ENCODE data around the gene C19orf44.
"Not testable (repeated sequence)": the region's sequence is repeated elsewhere in the genome, so short reads cannot be mapped to it uniquely, and the experiment has no call there.

C19orf44 gene

DNA sequence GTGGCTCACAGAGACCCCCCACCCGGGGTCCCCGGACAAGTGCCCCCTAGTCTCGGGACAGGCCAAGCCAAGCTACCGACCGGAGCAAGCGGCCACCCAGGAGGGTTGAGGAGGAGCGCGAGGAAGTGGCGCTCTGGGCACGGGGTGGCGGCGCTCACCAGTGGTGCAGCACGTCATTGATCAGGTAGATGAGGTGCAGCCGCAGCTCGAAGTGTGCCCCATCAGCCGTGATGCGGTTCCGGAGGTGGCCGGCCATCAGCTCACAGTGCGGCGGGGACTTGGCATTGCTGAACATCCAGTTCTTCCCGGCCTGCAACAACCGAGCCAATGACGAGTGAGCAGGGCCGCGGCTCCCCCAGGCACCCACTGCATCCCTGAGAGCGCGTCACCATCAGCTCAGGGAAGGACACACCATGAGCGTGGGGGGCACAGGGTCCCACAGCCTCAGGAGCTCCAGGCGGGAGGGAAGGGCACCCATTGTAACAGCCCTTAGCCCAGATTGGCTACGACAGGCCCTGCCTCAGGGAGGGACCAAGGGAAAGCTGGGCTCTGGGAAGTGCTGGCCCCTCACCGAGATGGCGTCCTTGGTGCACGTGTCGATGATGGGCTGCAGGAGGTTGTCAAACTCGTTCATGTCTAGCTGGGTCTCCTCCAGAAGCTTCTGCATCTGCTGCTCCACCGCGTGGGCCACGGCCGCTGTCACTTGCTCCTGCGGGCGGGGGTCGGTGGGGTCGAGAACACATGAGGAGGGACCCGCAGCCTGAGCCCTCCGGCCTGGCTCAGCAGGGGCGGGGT lies 36.4 kb downstream of the C19orf44 start:
- in situ Hi-C loops (cut with MboI; ENCODE audit: low sequenced_read_pairs): no loop called here

DNA sequence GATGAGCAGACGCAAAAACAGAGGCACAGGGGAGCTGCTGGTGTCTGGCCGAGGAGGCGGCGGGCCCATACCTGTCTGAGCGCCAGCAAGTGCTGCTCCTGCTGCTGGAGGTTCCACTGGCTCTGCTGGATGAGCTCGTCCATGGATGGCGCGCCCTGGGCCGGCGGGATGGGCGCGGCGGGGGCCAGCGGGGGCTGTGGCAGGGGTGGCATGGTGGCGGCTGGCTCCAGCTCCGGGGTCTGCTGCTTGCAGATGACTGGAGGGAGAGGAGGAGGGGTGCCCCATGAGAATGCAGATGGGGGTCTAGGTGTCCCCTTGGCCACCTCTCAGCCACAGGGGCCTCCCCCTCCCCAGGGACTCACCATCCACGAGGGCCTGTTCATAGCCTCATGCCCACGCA lies 39.2 kb downstream of the C19orf44 start:
- in situ Hi-C loops (cut with MboI; ENCODE audit: low sequenced_read_pairs): no loop called here

DNA sequence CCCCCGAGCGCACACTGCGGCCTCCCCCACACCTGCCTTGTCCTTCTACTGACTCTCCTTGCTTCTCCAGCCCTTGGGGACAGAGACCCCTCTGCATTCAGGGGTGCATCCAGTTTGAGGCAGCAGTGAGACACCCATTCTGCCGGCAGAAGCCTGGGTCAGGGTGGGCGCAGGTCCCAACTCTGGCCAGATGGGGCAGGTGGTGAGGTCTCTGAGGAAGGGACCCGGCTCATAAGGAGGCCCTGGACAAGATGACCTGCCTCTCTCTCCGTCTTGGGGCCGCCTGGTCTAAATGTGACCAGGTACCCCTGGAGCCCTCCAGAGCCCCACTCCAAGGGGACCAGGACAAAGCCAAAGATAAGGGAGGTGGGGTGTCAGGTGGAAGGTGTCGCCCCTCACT lies 39.9 kb downstream of the C19orf44 start:
- in situ Hi-C loops (cut with MboI; ENCODE audit: low sequenced_read_pairs): no loop called here

DNA sequence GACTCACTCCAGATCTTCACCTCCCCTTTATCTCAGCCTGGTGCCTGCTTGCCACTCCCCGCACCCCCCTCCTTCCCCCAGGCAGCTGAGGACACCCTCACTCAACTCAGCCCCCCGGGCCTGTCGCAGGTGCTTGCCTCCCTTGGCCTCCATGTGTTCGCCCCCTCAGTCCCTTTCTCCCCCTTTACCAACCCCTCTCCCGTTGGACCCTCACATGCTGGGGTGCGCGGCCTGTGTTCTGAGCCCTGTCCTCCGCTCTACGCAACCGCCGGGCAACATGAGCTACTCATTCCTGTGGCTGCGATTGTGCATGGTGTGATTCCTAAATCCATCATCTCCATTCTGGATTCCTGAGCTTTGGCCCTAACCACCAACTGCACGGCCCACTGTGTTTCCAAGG lies 40.9 kb downstream of the C19orf44 start:
- in situ Hi-C loops (cut with MboI; ENCODE audit: low sequenced_read_pairs): no loop called here

DNA sequence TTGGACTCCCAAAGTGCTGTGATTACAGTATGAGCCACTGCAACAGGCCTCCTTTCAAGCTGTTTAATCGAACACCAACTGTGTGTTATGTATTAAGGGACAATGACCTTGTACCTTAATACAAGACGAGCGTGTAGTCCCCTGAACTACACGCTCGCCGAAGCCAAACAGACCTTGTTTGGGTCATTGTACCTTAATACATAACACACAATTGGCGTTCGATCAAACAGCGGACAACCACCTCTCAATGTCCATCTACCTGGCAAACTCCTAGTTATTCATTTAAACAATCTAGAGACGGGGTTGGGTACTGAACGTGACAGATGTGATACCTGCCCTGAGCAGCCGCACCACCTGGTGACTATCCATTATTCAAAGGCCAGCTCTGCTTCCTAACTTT lies 44.8 kb downstream of the C19orf44 start:
- in situ Hi-C loops (cut with MboI; ENCODE audit: low sequenced_read_pairs): no loop called here

DNA sequence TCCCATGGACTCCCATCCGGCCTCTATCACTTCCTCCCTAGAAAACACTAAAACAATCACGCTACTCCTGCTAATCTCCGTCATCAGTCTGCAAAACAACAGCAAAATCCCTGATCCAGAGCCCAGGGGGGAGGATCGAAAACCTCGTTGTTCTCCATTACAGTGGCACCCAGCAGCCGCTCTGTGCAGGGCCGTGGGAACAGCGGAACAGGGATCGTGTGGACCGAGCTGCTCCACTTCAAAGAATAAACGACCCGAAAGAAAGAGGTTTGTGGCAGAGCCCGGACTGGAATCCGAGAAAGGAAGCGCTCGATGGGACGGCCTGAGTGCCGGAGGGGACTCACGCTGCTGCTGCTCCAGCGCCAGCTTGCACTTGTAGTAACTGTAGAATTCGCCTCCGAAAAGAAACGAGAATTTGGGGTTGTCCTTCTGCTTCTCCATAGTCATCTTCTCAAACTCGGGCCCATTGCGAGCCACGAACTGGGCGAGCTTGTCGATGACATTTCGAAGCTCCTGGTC lies 45.4 kb downstream of the C19orf44 start:
- in situ Hi-C loops (cut with MboI; ENCODE audit: low sequenced_read_pairs): no loop called here

DNA sequence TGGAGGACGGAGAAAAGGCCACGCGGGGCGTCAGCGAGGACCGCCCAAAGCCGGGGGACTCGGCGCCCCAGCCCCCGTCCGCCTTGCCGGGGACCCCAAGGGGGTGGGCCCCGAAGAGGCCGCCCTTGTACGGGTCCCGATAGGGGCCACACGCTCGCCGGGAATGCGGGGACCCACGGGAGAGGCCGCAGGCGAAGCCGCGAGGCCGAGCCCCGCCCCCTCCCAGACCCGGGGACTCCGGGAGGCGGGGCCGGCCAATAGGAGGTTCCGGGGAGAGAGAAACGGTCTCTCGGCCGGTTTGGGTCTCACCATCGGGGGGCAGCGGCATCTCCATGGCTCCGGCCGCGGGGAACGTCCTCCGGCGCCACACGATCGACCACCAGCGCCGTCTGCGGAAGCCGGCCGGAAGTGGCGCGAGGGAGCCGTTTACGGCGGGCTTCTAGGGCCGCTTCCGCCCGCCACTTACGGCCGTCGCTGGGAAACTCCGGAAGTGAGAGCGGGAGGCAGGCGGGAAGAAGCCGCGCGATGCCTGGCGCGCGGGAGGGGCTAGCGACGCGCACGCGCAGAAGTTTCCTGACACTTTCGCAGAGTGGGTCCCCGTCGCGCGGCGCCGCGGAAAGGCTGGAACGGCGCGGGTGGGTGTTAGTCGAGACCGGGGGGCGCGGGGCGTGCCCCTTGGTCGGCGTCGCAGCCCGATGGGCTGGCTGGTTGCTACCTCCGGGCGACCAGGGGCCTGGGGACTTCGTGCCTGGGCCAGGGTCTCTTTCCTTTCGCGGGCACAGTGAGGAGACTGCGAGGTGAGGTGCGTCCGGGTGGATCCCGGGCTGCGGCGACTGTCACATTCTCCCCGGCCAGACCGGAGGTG lies 46.1 kb downstream of the C19orf44 start, which contains the start of gene CHERP:
Gene CHERP, minus strand, starts transcription at position 393 of the 865 bp plus-strand sequence. Its CDS starts 59 bp downstream, at position 334.
- in situ Hi-C loops (cut with MboI; ENCODE audit: low sequenced_read_pairs): no loop called here

DNA sequence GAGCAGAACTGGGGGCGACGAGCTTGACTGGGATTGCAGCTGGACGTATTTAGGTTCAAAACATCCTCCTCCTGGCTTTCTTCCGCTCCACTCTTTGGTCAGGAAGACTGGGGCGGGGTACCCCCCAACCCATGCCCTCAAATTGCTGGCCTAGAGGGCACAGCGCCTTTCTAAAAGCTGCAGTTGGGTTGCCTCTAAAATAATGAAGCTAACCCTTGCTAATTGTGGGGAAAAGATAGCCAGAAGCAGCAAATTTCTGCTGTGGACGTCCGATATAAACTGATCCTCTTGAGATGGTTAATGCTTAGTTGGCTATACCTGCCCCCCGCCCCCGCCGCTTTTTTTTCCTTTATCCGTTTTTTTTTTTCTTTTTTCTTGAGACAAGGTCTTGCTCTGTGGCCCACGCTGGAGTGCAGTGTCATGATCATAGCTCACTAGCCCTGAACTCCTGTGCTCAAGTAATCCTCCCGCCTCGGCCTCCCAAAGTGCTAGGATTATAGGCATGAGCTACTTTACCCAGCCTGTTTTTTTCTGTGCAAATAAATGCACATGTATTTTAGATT lies 46.8 kb downstream of the C19orf44 start:
- in situ Hi-C loops (cut with MboI; ENCODE audit: low sequenced_read_pairs): no loop called here

DNA sequence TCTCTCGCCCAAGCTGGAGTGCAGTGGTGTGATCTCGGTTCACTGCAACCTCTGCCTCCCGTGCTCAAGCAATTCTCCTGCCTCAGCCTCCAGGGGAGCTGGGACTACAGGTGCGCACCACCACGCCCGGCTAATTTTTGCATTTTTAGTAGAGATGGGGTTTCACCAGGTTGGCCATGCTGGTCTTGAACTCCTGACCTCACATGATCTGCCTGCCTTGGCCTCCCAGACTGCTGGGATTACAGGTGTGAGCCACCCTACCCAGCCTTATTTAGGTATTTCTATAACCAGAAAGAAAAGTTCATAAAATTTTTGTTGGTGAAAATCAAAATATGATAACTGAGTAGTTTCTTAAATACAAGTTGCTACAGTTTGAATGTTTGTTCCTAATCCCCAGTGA lies 47.5 kb downstream of the C19orf44 start:
- in situ Hi-C loops (cut with MboI; ENCODE audit: low sequenced_read_pairs): not testable (repeated sequence)

DNA sequence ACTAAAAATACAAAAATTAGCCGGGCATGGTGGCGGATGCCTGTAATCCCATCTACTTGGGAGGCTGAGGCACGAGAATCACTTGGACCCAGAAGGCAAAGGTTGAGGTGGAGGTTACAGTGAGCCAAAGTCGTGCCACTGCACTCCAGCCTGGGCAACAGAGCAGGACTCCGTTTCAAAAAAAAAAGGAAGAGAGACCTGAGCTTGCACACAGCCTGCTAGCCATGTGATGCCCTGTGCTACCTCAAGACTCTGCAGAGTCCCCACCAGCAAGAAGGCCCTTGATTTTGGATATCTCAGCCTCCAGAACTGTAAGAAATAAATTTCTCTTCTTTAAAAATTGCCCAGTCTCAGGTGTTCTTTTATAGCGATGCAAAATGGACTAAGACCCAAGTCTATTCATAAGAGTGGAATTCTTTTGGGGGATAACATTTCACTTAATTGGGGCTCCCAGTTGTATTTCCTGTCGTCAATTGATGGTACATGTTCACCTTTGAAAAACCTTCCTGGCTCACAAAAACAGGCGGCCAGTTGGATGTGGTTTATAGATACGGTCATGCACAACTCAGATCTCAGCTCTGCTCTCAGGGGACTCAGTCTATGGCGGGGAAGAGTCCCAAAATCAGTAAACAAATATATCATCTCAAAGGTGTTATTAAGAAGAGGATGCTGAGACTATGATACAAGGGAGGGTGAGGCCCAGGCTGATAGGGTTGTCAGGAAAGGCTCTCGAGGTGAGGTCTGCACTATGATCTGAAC lies 48.5 kb downstream of the C19orf44 start:
- in situ Hi-C loops (cut with MboI; ENCODE audit: low sequenced_read_pairs): no loop called here

DNA sequence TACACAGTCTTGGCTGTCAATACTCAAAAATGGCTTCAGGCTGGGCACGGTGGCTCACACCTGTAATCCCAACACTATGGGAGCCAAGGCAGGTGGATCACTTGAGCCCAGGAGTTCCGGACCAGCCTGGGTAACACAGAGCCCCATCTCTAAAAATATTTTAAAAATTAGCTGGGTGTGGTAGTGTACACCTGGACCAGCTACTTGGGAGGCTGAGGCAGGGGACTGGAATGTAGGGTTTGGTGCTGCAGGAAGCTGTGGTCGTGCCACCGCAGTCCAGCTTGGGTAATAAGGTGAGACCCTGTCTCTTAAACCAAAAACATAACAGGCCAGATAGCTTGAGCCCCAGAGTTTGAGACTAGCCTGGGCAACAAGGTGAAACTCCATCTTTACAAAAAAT lies 52.8 kb downstream of the C19orf44 start:
- in situ Hi-C loops (cut with MboI; ENCODE audit: low sequenced_read_pairs): no loop called here

DNA sequence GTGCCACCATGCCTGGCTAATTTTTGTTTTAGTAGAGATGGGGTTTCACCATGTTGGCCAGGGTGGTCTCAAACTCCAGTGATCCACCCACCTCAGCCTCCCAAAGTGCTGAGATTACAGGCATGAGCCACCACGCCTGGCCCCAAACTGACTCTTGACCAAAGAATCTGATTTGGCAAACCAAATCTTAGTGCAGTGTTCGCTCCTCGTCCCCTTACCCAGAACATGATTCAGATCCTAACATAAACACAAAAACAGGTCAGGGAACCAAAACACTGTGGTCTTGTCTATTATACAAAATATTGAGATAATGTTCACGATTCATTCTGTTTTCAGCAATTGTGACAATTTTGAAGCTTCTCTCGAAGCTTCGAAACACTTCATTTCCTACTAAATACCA lies 55.7 kb downstream of the C19orf44 start:
- in situ Hi-C loops (cut with MboI; ENCODE audit: low sequenced_read_pairs): not testable (repeated sequence)

DNA sequence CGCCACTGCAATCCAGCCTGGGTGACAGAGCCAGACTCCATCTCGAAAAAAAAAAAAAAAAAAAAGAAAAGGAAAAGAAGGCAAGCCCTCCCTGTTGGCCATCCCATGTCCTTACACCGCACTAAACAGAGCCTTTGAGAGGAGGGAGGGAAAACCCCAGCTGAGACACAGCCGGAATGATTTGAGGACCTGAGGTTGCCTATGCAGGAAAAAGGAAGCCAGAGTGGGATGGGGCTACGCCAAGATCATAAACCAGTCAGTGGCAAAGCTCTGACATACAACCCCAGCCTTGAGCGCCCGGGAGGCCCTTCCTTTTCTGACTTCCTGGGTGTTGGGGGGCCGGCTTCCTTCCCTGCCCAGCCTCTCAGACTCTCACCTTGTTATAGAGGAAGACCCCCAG lies 58.6 kb downstream of the C19orf44 start:
- in situ Hi-C loops (cut with MboI; ENCODE audit: low sequenced_read_pairs): no loop called here

DNA sequence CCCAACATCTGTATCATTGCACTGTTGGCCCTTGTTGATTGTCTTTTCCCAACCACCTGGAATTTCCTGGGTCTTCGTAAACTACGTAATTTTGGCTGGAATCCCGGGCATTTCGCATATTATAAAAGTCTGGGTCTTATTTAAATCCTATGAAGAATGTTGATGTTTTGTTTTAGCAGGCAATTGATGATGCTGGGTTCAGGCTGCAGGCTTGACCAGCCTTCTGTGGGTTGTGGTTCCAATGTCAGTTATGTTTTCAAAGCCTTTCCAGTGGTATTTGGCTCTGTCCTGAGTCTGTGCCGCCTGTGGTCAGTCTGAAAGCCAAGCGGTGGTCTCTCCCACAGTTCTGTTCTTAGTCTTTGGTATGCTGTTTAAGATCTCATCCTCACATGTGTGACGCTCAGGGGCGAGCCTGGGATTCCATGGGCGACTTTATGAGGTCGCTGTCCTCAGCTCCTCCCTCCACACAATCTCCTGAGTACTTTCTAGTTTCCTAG lies 63.6 kb downstream of the C19orf44 start:
- in situ Hi-C loops (cut with MboI; ENCODE audit: low sequenced_read_pairs): no loop called here

DNA sequence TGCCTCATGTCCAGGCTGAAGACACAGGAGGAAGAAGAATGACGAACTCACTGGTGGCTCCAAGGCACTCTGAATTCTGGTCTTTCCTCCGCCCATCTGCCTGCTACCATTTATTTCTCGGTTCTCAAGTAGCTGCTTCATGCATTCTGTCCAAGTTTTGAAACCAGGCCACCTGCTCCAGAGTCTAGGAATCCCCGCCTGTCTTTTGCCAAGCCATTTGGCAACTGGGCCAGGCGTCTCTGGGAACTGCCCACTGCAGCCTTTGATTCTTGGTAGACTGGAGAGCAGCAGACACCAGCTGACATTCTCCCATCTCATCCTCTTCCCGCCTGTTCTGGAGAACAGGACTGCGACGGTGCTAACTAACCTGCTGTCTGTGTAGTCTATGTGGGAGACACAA lies 65.2 kb downstream of the C19orf44 start:
- in situ Hi-C loops (cut with MboI; ENCODE audit: low sequenced_read_pairs): no loop called here

DNA sequence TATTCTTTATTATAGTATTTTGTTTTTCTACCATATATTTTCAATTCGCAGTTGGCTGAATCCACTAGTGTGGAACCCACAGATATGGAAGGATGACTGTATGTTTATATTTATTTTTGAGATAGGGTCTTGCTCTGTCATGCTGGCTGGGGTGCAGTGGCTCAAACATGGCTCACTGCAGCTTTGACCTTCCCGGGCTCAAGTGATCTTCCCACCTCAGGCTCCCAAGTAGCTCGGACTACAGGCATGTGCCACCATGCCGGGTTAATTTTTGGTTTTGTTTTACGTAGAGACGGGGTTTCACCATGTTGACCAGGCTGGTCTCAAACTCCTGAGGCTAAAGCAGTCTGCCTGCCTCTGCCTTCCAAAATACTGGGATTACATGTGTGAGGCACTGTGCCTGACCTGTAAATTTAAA lies 66.4 kb downstream of the C19orf44 start:
- in situ Hi-C loops (cut with MboI; ENCODE audit: low sequenced_read_pairs): no loop called here

DNA sequence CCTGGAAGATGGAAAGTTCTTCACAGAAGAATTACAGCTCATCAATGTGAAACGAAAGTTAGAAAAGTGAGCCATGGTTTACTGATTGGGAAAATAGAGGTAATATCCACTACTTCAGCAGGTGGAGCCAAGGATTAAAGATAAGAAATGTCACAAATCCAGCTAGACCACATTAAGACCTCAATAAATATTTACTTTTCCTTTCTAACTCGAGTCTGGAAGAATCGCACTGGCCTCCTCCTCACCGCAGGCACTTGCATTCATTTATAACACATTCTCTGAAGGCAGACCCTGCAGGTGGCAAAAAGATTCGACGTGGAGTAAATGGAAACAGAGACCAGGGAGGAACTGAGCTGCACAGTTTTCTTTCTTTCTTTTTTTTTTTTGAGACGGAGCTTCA lies 68.6 kb downstream of the C19orf44 start:
- in situ Hi-C loops (cut with MboI; ENCODE audit: low sequenced_read_pairs): no loop called here

DNA sequence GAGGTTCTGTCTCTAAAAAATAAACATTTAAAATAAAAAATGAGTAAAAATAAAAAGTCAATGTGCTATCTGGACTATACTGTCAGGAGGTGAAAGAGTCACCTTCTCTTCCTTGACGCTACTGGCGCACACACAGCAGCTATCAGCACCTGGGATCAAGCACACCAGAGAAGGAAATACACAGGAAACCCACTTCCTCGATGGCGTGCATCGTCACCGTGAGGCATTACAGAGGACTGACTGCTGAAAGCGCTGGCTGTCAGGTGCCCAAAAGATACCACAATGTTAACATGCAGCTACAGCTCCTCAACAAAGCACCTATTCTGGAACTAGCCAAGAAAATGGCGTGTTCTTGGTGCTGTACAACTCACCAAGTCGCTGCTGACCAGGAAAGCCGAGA lies 70.0 kb downstream of the C19orf44 start:
- in situ Hi-C loops (cut with MboI; ENCODE audit: low sequenced_read_pairs): no loop called here

DNA sequence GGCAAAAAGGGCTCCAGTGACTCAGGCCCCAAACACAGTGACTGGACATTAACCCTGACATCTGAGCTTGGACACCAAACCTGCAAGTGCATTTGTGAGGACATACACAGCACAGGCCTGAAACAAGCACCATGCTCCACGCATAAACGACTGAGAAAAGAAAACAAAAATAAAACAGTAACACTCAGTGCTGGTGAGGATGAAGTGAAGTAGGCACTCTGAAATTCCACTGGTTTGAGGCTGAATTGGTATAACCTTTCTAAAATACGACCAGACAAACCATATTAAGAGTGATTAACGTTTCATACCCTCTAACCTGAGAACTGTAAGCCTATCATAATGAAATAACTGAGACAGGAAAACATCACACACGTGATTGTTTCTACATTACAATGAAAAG lies 70.5 kb downstream of the C19orf44 start:
- in situ Hi-C loops (cut with MboI; ENCODE audit: low sequenced_read_pairs): no loop called here

DNA sequence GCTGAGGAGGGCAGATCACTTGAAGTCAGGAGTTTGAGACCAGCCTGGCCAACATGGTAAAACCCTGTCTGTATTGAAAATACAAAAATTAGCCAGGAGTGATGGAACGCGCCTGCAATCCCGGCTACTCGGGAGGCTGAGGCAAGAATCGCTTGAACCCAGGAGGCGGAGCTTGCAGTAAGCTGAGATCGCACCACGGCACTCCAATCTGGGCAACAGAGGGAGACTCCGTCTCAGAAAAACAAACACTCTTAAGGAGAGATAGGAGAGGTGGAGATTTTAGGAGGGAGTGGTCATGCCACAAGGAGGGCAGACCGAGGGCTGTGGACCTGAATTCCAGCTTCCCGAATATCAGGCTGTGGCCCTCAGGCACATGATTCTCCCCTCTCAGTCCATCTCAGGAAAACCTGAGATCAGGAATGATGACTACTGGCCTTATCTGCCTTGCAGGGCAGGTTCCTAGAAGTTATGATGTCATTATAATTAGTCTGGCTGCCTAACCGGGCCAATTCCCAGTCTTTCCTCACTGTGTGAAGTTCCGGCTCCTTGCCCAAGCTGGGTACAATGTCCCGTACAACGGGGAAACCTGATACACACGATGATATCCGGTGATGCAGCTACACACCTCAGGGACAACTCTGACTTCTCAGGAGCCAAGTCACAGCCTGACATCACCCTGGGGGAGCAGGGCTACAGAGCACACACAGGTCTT lies 73.6 kb downstream of the C19orf44 start:
- in situ Hi-C loops (cut with MboI; ENCODE audit: low sequenced_read_pairs): no loop called here

All from HL-60/S4 (cell line).